HFFc6 (cell line): ENCODE measurements around the gene GK2. TPM values are rescaled to one million over a fixed set of nuclear protein-coding genes. Genes with fewer than 3 reads are reported as not detected.

Source experiments
- DNase-seq: peaks from one replicate; pipeline ENCODE4 v3.0.0-alpha.2; 2018
- H3K27ac Mint-ChIP-seq: 2 replicates; pipeline ENCODE4 v1.8.0; 2020; ENCODE audit warnings: mild to moderate bottlenecking, mixed read lengths
- H3K27me3 Mint-ChIP-seq: 2 replicates; pipeline ENCODE4 v1.8.0; 2021; ENCODE audit warnings: mild to moderate bottlenecking, moderate library complexity, mixed read lengths; ENCODE audit not compliant: insufficient read depth
- H3K36me3 Mint-ChIP-seq: 2 replicates; pipeline ENCODE4 v1.8.0; 2021; ENCODE audit warnings: low read depth, mixed read lengths
- H3K4me1 Mint-ChIP-seq: 2 replicates; pipeline ENCODE4 v1.8.0; 2020; ENCODE audit warnings: low read depth, mixed read lengths
- H3K4me3 Mint-ChIP-seq: 2 replicates; pipeline ENCODE4 v1.8.0; 2020; ENCODE audit warnings: mild to moderate bottlenecking, moderate library complexity, mixed read lengths
- H3K9me3 Mint-ChIP-seq: 2 replicates; pipeline ENCODE4 v1.8.0; 2020; ENCODE audit warnings: mild to moderate bottlenecking, mixed read lengths
- total RNA-seq, 6 experiments: library from RNA; stranded (reverse); fragmentation: NEBNext Ultra II Directional; extraction: Animal tissue kit (Norgen Biotek cat#: 25700); gene quantifications; 2 replicates in 1 of 6; 3 replicates in 5 of 6; pipeline ENCODE4 v1.2.3, GENCODE V29; 2021
- TF ChIP-seq, protein P1 (sequence below): fragments of 200-600 bp; sonication (generic); IDR thresholded peaks from 2 replicates; pipeline ENCODE4 v1.5.0; 2021; ENCODE audit warnings: antibody characterized with exemption, mild to moderate bottlenecking

GK2 gene
- total RNA-seq, 6 experiments from 2014 or later: not detected

DNA sequence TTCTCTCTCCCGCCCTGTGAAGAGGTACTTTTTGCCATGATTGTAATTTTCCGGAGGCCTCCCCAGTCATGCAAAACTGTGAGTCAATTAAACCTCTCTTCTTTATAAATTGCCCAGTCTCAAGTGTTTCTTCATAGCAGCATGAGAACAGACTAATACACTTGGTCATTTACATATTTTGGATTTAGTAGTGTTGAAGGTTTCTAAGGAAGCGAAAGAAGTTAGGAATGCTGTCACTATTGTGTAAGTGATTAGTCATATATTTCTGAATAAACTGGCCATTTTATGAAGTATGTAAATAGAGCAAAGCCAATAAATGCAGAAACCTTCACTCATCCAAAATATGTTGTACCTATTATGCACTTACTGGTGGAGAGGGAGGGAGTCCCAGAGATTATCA is 34.4 kb upstream of the GK2 start:
- no peak for DNase-seq
- Mint-ChIP-seq H3K4me1 (no peaks in the 10 kb centered on the region), H3K9me3 (peaks cover 14% of the 10 kb centered on the region), H3K27ac (no peak overlapping the region), H3K4me3 (no peak overlapping the region), H3K36me3 (no peaks in the 10 kb centered on the region), H3K27me3 (no peaks in the 10 kb centered on the region)
- TF ChIP-seq, protein P1, sequence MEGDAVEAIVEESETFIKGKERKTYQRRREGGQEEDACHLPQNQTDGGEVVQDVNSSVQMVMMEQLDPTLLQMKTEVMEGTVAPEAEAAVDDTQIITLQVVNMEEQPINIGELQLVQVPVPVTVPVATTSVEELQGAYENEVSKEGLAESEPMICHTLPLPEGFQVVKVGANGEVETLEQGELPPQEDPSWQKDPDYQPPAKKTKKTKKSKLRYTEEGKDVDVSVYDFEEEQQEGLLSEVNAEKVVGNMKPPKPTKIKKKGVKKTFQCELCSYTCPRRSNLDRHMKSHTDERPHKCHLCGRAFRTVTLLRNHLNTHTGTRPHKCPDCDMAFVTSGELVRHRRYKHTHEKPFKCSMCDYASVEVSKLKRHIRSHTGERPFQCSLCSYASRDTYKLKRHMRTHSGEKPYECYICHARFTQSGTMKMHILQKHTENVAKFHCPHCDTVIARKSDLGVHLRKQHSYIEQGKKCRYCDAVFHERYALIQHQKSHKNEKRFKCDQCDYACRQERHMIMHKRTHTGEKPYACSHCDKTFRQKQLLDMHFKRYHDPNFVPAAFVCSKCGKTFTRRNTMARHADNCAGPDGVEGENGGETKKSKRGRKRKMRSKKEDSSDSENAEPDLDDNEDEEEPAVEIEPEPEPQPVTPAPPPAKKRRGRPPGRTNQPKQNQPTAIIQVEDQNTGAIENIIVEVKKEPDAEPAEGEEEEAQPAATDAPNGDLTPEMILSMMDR: no peak

DNA sequence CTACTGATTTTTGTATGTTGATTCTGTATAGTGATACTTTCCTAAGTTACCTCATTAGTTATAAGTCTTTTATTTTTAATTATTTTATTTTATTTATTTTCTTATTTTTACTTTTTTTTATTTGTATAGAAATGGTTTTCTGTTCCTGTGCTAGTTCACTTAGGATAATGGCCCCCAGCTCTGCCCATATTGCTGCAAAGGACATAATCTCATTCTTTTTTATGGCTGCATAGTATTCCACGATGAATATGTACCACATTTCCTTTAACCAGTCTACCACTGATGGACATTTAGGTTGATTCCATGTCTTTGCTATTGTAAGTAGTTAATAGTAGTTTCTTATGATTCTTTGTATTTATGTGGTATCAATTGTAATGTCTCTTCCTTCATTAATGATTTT is 31.5 kb upstream of the GK2 start:
- DNase-seq: no peak
- TF ChIP-seq, protein P1: no peak
- H3K27ac Mint-ChIP-seq: no peak overlapping the region
- H3K4me3 Mint-ChIP-seq: no peak overlapping the region
- peaks cover 26% of the 10 kb centered on the region for H3K9me3 Mint-ChIP-seq
- no peaks in the 10 kb centered on the region for H3K27me3 Mint-ChIP-seq
- H3K36me3 Mint-ChIP-seq: no peaks in the 10 kb centered on the region
- no peaks in the 10 kb centered on the region for H3K4me1 Mint-ChIP-seq

DNA sequence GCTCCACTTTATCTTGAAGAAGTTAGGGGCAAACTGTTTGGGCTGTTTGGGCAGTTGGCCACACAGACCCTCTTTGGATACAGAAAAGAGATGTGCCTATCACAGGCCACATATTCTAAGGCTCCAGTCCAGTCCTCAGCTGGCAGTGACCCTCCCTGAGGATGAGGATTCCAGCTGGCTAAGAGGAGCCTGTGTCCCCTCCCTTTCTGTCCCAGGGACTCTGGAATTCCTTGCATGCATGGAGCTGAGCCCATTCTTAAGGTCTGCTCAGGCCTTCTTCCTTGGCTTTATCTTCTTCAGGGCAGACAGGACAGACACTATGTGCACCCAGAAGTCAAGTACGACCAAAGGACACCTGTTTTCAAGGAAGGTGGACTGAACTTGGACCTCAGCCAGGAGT is 23.8 kb upstream of the GK2 start:
- no peaks in the 10 kb centered on the region for H3K27me3 Mint-ChIP-seq
- H3K27ac Mint-ChIP-seq: no peak overlapping the region
- H3K4me1 Mint-ChIP-seq: no peaks in the 10 kb centered on the region
- H3K4me3 Mint-ChIP-seq: no peak overlapping the region
- no peaks in the 10 kb centered on the region for H3K36me3 Mint-ChIP-seq
- DNase-seq: no peak
- H3K9me3 Mint-ChIP-seq: peaks cover 26% of the 10 kb centered on the region
- TF ChIP-seq, protein P1: no peak

DNA sequence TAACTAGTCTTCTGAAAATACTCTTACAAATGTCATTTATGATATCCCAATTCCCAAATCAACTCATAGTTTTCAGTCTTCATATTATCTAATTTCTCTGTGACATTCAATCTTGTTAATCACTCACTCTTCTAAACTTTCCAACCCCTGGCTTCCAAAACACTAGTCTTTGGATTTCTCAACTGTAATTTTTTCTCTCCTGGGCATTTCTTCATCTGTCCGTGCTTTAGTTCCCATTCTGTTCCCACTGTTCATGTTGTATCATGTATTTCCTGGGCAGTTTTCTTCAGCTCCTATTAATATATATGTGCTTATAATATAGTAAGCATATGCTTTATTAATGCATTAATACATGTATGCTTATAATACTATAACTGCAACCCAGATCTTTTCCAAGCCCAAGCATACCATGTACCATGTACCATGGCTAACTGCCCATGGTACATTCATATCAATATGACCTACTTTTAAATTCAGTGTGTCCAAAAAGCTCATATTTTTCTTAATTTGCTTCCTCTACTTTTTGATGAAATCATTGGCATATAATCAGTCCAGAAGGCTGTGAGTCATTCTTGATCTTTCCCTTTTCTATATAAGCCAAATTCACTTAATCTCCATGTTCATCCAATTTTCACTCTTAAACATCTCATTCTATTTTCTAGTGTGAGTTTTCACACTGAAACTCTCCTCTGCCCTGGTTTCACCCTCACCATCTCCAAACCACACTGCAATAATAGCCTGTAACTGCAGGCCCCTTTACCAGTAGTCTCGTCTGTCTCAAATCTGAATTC is 21.3 kb upstream of the GK2 start:
- H3K27ac Mint-ChIP-seq: no peak overlapping the region
- H3K36me3 Mint-ChIP-seq: no peaks in the 10 kb centered on the region

DNA sequence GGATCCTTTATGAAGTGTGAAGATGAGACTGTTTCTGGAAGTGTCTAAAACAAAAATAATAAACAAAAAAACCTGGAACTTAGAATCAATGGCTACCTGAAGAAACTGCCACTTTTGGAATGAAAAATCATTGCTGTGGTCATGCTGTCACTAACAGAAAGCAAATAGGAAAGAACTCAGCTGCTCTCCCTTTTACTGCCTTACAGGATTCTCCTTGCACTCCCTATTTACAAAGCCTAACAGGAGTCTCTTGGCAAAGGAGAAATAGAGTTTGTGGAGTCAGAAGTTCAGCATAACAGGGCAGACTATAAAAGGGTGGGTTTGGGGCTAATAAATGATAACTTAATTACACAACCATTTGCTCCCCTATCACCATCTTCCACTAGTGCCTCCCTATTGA is 19.0 kb upstream of the GK2 start:
- Mint-ChIP-seq H3K9me3 (peaks cover 27% of the 10 kb centered on the region), H3K27me3 (no peaks in the 10 kb centered on the region), H3K4me1 (no peaks in the 10 kb centered on the region), H3K36me3 (no peaks in the 10 kb centered on the region), H3K4me3 (no peak overlapping the region), H3K27ac (no peak overlapping the region)
- TF ChIP-seq, protein P1: no peak
- no peak for DNase-seq

More for the DNA sequence above, 21.3 kb upstream of the GK2 start:
- Mint-ChIP-seq H3K27me3 (no peaks in the 10 kb centered on the region), H3K9me3 (peaks cover 23% of the 10 kb centered on the region), H3K4me1 (no peaks in the 10 kb centered on the region), H3K4me3 (no peak overlapping the region)
- DNase-seq: no peak
- TF ChIP-seq, protein P1: no peak
